ENCODE data around the gene RIN1.
A peak's percentile ranks its signal among the peaks of the same experiment; 100 is the strongest.

Gene RIN1

DNA sequence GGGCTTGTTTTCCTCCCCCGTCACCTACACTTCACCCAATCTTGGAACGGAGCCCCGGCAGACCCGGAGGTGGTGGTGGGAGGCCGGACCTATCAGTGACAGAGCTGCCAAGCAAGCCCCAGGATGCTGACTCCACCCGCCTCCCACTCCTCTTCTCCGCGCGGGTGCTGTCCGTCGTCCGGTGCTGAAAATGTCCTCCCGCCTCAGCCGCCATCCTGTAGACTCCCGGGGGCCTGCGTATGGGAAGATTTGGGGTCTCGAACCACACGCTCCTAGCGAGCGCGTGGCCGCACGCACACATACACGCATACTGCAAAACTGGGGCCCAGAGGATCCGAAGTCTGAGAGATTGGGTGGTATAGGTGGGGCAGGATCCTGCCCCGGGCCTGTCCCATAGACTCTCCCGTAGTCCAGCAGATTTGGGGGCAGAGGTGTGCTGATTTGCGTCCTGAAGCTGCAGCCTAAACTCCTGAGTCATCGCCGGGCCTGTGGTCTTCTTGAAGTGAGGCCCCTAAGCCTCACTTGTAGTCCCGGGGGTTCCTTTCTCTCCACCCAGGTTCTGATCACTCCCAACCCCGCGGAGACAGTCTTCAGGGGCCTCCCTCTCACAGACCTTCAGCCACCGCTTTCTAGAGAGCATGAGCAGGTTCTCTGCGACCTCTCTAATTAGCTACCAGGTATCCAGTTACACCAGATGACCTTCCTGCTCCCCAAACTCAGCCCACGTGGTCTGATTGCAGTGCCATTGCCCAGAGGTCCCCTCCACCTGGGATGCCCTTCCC, 46.5 kb downstream of the RIN1 start:
- CTCF ChIA-PET, result interaction anchor here (0.6 to 2.6 kb wide), 9 partner anchors 7 to 95 kb away, joined by 3 to 11 read pairs (median 4); no protein-coding TSS in a partner anchor
- POLR2A ChIA-PET, result interaction anchor here (0.6 to 4.3 kb wide), 31 partner anchors 9 to 1177 kb away, joined by 3 to 36 read pairs (median 5); partner anchors contain the start of genes B4GAT1, CNIH2, DPP3 and MRPL11
- TF ChIP-seq L3MBTL2 (conservative IDR thresholded peaks at IDR 0.05), result peak; percentile 81
- no peak for TF ChIP-seq FOXK2 (IDR thresholded peaks at IDR 0.05)
- DNase-seq (ENCODE audit: extremely low spot score), result peak; percentile 70

DNA sequence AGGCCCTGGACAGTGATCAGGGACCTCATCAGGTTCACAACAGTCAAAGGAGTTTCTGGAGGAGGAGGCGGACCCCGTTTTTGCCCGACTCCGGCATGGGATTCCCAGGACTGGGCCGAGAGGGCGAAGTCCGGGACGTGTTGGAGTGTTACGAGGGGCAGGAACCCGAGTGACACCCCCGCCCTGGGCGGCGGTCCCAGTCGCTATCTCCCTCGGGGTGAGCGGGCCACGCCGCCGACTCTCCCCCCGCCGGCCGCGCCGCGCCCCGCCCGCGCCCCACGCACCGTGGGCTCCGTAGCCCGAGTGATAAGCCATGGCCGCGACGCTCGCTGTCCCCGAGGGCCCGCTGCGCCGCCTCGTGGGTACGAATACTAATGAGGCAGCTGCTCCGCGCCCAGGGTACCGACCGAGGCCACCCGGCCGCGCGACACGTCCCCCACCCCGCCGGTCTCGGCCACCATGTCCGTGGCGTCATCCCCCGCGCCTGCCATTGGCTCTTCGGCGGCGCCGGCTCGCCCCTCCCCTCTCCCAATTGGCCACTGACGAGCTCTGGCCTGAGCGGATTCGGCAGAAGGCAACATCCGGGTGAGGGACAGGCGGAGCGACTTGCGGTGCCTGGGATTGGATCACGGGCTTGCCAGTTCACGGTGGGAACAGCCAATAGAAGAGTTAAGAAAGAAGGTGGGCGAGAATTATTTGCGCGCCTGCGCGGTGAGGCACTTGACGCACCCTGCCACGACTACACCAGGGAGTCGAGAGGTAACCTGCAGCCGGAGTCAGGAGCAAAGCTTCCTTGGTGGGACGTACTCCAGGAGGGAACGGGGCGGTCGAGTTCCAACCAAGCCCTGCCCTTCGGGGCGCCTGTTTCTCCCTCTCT, 47.3 kb downstream of the RIN1 start, which contains the start of gene YIF1A:
Gene YIF1A, minus strand, starts transcription at position 473 of the 877 bp plus-strand sequence. Its CDS starts 158 bp downstream, at position 315.
- peak; percentile 99 for DNase-seq (ENCODE audit: extremely low spot score)
- CTCF ChIA-PET, result interaction anchor here (0.6 to 2.6 kb wide), 6 partner anchors 11 to 62 kb away, joined by 3 to 11 read pairs (median 4); no protein-coding TSS in a partner anchor
- TF ChIP-seq LEF1 (IDR thresholded peaks at IDR 0.05; ENCODE audit: borderline replicate concordance) (0 out of 2 replicates have a peak, but pooled peaks have one; percentile 22), HDGF (IDR thresholded peaks at IDR 0.05; ENCODE audit: borderline replicate concordance) (no peak), ELF4 (IDR thresholded peaks at IDR 0.05) (peak; percentile 58), PKNOX1 (IDR thresholded peaks at IDR 0.05) (peak; percentile 99), FOXA1 (IDR thresholded peaks at IDR 0.05) (no peak)
- POLR2A ChIA-PET, result interaction anchor here (0.6 to 4.3 kb wide), 31 partner anchors 8 to 1177 kb away, joined by 3 to 36 read pairs (median 5); partner anchors contain the start of genes B4GAT1, CNIH2, DPP3 and MRPL11

- TF ChIP-seq ZNF384 (IDR thresholded peaks at IDR 0.05) (no peak), LEF1 (IDR thresholded peaks at IDR 0.05; ENCODE audit: borderline replicate concordance) (no peak)
- CTCF ChIA-PET, result interaction anchor here (1.2 to 2.6 kb wide), 3 partner anchors 23 to 34 kb away, joined by 4 to 11 read pairs (median 5); no protein-coding TSS in a partner anchor
- no peak for DNase-seq (ENCODE audit: extremely low spot score)
- POLR2A ChIA-PET, result interaction anchor here (1.1 to 4.3 kb wide), 13 partner anchors 12 to 1176 kb away, joined by 4 to 36 read pairs (median 8); partner anchors contain the start of gene RAB1B
Observed at GRCh38 chr11:66287889-66288670, 48.2 kb downstream of the RIN1 start.

- ChIA-PET CTCF (interaction anchor here (1.0 to 1.2 kb wide), 2 partner anchors 24 to 34 kb away, joined by 3 to 4 read pairs; no protein-coding TSS in a partner anchor), POLR2A (interaction anchor here (0.9 to 4.3 kb wide), 2 partner anchors 19 to 71 kb away, joined by 3 to 24 read pairs; partner anchors contain the start of gene RAB1B)
- no peak for DNase-seq (ENCODE audit: extremely low spot score)
- TF ChIP-seq LEF1 (IDR thresholded peaks at IDR 0.05; ENCODE audit: borderline replicate concordance) (no peak), ELF4 (IDR thresholded peaks at IDR 0.05) (no peak), ARNT (IDR thresholded peaks at IDR 0.05) (no peak), HDGF (IDR thresholded peaks at IDR 0.05; ENCODE audit: borderline replicate concordance) (no peak), BHLHE40 (IDR thresholded peaks at IDR 0.05; ENCODE audit: borderline replicate concordance) (no peak), TARDBP (IDR thresholded peaks at IDR 0.05) (no peak), FOXK2 (IDR thresholded peaks at IDR 0.05) (no peak), ZNF384 (IDR thresholded peaks at IDR 0.05) (no peak), NFRKB (IDR thresholded peaks at IDR 0.05) (no peak), SUZ12 (IDR thresholded peaks at IDR 0.05) (no peak), CTBP1 (IDR thresholded peaks at IDR 0.05; ENCODE audit: borderline replicate concordance) (no peak)
Observed at GRCh38 chr11:66287211-66287888, 48.9 kb downstream of the RIN1 start.

- no peak for DNase-seq (ENCODE audit: extremely low spot score)
- POLR2A ChIA-PET, result interaction anchor here (0.9 to 4.3 kb wide), 3 partner anchors 19 to 71 kb away, joined by 3 to 24 read pairs (median 4); partner anchors contain the start of gene RAB1B
- CTCF ChIA-PET, result interaction anchor here (0.5 to 1.0 kb wide), 2 partner anchors 25 to 77 kb away, joined by 3 read pairs; no protein-coding TSS in a partner anchor
- no peak for TF ChIP-seq PKNOX1 (IDR thresholded peaks at IDR 0.05)
- no peak for TF ChIP-seq ELF4 (IDR thresholded peaks at IDR 0.05)
Observed at GRCh38 chr11:66286699-66287098, 49.5 kb downstream of the RIN1 start.
